ENCODE results near the gene ATXN1. TPM values are rescaled to one million over a fixed set of nuclear protein-coding genes. Genes with fewer than 3 reads are reported as not detected.

The ATXN1 gene
- polyA plus RNA-seq, 1 of the 3 experiments (the other 2 are of a cell fraction): 7.9 TPM

GRCh38 chr6:16498237-16498636, 263.0 kb downstream of the ATXN1 start (continued):
- no peak for TF ChIP-seq ZBTB33 (IDR thresholded peaks at IDR 0.05; ENCODE audit: borderline replicate concordance, low read depth)

GRCh38 chr6:16496991-16497801, 264.1 kb downstream of the ATXN1 start:
- Histone ChIP-seq H3K4me1 (ENCODE audit: control insufficient read depth in 1 of 2, insufficient read depth in 2 of 2, low read depth in 1 of 2, low read length in 1 of 2) (no peaks in the 10 kb centered on the region), H3K27me3 (ENCODE audit: insufficient read depth) (no peaks in the 10 kb centered on the region), H2AFZ (ENCODE audit: low read depth) (no peak overlapping the region), H3K27ac (ENCODE audit: low read depth in 2 of 2, low read length in 1 of 2) (no peak overlapping the region), H3K4me3 (ENCODE audit: low read depth in 2 of 2, low read length in 1 of 2) (no peak overlapping the region), H3K9me2 (no peaks in the 10 kb centered on the region), H3K36me3 (replicated peaks in 1 of 2; ENCODE audit: control insufficient read depth in 1 of 2, insufficient read depth in 2 of 2, low read length in 1 of 2) (peaks cover 0 to 7% of the 10 kb centered on the region in 2 experiments), H3K79me2 (ENCODE audit: insufficient read depth) (peaks cover 6% of the 10 kb centered on the region; the same call in 1 of the 2 replicates), H4K20me1 (ENCODE audit: insufficient read depth) (no peaks in the 10 kb centered on the region), H3K9me3 (no peaks in the 10 kb centered on the region), H3F3A (replicated peaks; ENCODE audit: insufficient read depth) (peaks cover 3% of the 10 kb centered on the region), H3K9ac (no peak overlapping the region), H3K4me2 (no peak overlapping the region)
- ChIA-PET CTCF (interaction anchor here (1.3 kb wide), 1 partner anchor 15 kb away, joined by 4 read pairs; no protein-coding TSS in a partner anchor), POLR2A (no interaction called here)
- DNase-seq: no peak
- 87% methylated on average over 11 of the region's 11 CpGs for WGBS (ENCODE audit: low lambda C conversion rate)
- TF ChIP-seq RXRA (IDR thresholded peaks at IDR 0.05; ENCODE audit: borderline replicate concordance, low read depth): no peak
- no peak for TF ChIP-seq POLR2AphosphoS5 (IDR thresholded peaks at IDR 0.05; ENCODE audit: low read depth, low read length)
- TF ChIP-seq USF1 (IDR thresholded peaks at IDR 0.05; ENCODE audit: borderline replicate concordance, low read depth): no peak
- TF ChIP-seq SMC3 (IDR thresholded peaks at IDR 0.05; ENCODE audit: low read depth, low read length): no peak
- TF ChIP-seq TEAD4 (IDR thresholded peaks at IDR 0.05; ENCODE audit: borderline replicate concordance, insufficient read depth): no peak
- no peak for TF ChIP-seq EZH2phosphoT487 (IDR thresholded peaks at IDR 0.05; ENCODE audit: borderline replicate concordance, low read depth)
- TF ChIP-seq RAD21 (IDR thresholded peaks at IDR 0.05; ENCODE audit: low read length): no peak
- no peak for TF ChIP-seq TAF1 (IDR thresholded peaks at IDR 0.05; ENCODE audit: borderline replicate concordance, low read depth, low read length)
- no peak for TF ChIP-seq YY1 (IDR thresholded peaks at IDR 0.05; ENCODE audit: low read depth)
- no peak for TF ChIP-seq CTCF (IDR thresholded peaks at IDR 0.05)
- no peak for TF ChIP-seq FOXJ3 (CRISPR knock-in tag; IDR thresholded peaks at IDR 0.05)
- no peak for TF ChIP-seq CHD2 (IDR thresholded peaks at IDR 0.05; ENCODE audit: low read length, partially characterized antibody)

Data from SK-N-SH (cell line).